HEK293 (cell line): ENCODE results near the gene HOXC11.
A peak's percentile ranks its signal among the peaks of the same experiment; 100 is the strongest.

Experiments
- CTCF ChIA-PET: fragments of 350-600 bp; formaldehyde crosslinking; extraction: SDS; loops from one replicate; lab custom pipeline; 2021; ENCODE audit warnings: antibody characterized with exemption; lab: Yijun Ruan, JAX
- POLR2A ChIA-PET: fragments of 300-600 bp; formaldehyde crosslinking; extraction: SDS; loops from one replicate; lab custom pipeline; 2020; ENCODE audit warnings: antibody characterized with exemption, inconsistent platforms; lab: Yijun Ruan, JAX
- H3K27ac ChIP-seq: fragments of 200-500 bp; sonication (Bioruptor generic); 2 replicates; pipeline ENCODE4 v1.5.1; 2014; ENCODE audit warnings: low read depth, low read length, control low read depth, inconsistent platforms; ENCODE audit errors: extremely low read depth
- H3K36me3 ChIP-seq, 2 experiments: fragments of 200-500 bp in 1 of 2; sonication (Bioruptor generic) in 1 of 2; 1 replicate in 1 of 2; 2 replicates in 1 of 2; pipeline ENCODE4 v1.5.1; 2014 to 2017; ENCODE audit warnings: inconsistent platforms in 2 of 2, low read length in 2 of 2; ENCODE audit not compliant: control insufficient read depth in 2 of 2, insufficient read depth in 1 of 2
- H3K4me1 ChIP-seq: fragments of 200-500 bp; sonication (Bioruptor generic); 2 replicates; pipeline ENCODE4 v1.5.1; 2014; ENCODE audit warnings: mild to moderate bottlenecking, low read length, inconsistent platforms; ENCODE audit not compliant: control insufficient read depth, insufficient read depth
- H3K4me3 ChIP-seq: 2 replicates; pipeline ENCODE4 v1.5.1; 2011; ENCODE audit warnings: low read depth, mild to moderate bottlenecking, control low read depth, low read length, moderate library complexity
- H3K9me3 ChIP-seq: fragments of 200-500 bp; sonication (Bioruptor generic); 2 replicates; pipeline ENCODE4 v1.5.1; 2014; ENCODE audit warnings: low read depth, low read length, inconsistent platforms; ENCODE audit not compliant: control insufficient read depth, insufficient read depth
- EGR2 ChIP-seq: fragments of 450-650 bp; formaldehyde crosslinking; IDR thresholded peaks from 2 replicates; pipeline ENCODE4 v1.5.1; 2016; ENCODE audit warnings: low read depth, missing biosample characterization, missing genetic modification characterization
- GLI4 ChIP-seq: fragments of 450-650 bp; formaldehyde crosslinking; IDR thresholded peaks from 2 replicates; pipeline ENCODE4 v1.5.1; 2016; ENCODE audit warnings: missing biosample characterization, missing genetic modification characterization
- HOXA7 ChIP-seq: sonication (generic); formaldehyde crosslinking; IDR thresholded peaks from 2 replicates; pipeline ENCODE4 v1.8.1; 2022; ENCODE audit warnings: missing genetic modification reagents, borderline replicate concordance
- KLF16 ChIP-seq: fragments of 450-650 bp; formaldehyde crosslinking; IDR thresholded peaks from 2 replicates; pipeline ENCODE4 v1.5.1; 2017; ENCODE audit warnings: missing biosample characterization, missing genetic modification characterization
- MYNN ChIP-seq: fragments of 450-650 bp; formaldehyde crosslinking; IDR thresholded peaks from 2 replicates; pipeline ENCODE4 v1.5.1; 2016; ENCODE audit warnings: missing biosample characterization, missing genetic modification characterization, borderline replicate concordance
- SCRT1 ChIP-seq: fragments of 450-650 bp; formaldehyde crosslinking; IDR thresholded peaks from 2 replicates; pipeline ENCODE4 v1.5.1; 2016; ENCODE audit warnings: missing biosample characterization, missing genetic modification characterization, borderline replicate concordance
- SP2 ChIP-seq: fragments of 450-650 bp; formaldehyde crosslinking; IDR thresholded peaks from 2 replicates; pipeline ENCODE4 v1.5.1; 2016; ENCODE audit warnings: missing biosample characterization, missing genetic modification characterization
- TRIM28 ChIP-seq: IDR thresholded peaks from 2 replicates; pipeline ENCODE4 v1.6.1; 2011; ENCODE audit warnings: low read length, control low read depth, borderline replicate concordance
- ZBTB8A ChIP-seq: fragments of 450-650 bp; formaldehyde crosslinking; IDR thresholded peaks from 2 replicates; pipeline ENCODE4 v1.5.1; 2016; ENCODE audit warnings: missing biosample characterization, missing genetic modification characterization
- ZNF121 ChIP-seq: fragments of 450-650 bp; formaldehyde crosslinking; IDR thresholded peaks from 2 replicates; pipeline ENCODE4 v1.5.1; 2016; ENCODE audit warnings: missing biosample characterization, missing genetic modification characterization
- ZNF19 ChIP-seq: fragments of 450-650 bp; formaldehyde crosslinking; IDR thresholded peaks from 2 replicates; pipeline ENCODE4; 2016; ENCODE audit warnings: missing biosample characterization, missing genetic modification characterization, low read depth
- ZNF23 ChIP-seq: fragments of 450-650 bp; formaldehyde crosslinking; IDR thresholded peaks from 2 replicates; pipeline ENCODE4 v1.5.1; 2016; ENCODE audit warnings: missing biosample characterization, missing genetic modification characterization, borderline replicate concordance
- ZNF37A ChIP-seq: fragments of 450-650 bp; IDR thresholded peaks from 2 replicates; pipeline ENCODE4 v1.5.1; 2018; ENCODE audit warnings: missing biosample characterization, missing genetic modification characterization
- ZNF416 ChIP-seq: fragments of 450-650 bp; formaldehyde crosslinking; IDR thresholded peaks from 2 replicates; pipeline ENCODE4 v1.5.1; 2016; ENCODE audit warnings: missing biosample characterization, missing genetic modification characterization
- ZNF433 ChIP-seq: fragments of 450-650 bp; formaldehyde crosslinking; IDR thresholded peaks from 2 replicates; pipeline ENCODE4 v1.5.1; 2016; ENCODE audit warnings: missing biosample characterization, missing genetic modification characterization, low read depth
- ZNF561 ChIP-seq: fragments of 450-650 bp; IDR thresholded peaks from 2 replicates; pipeline ENCODE4 v1.5.1; 2018; ENCODE audit warnings: missing biosample characterization, missing genetic modification characterization, borderline replicate concordance
- ZNF571 ChIP-seq: fragments of 450-650 bp; formaldehyde crosslinking; IDR thresholded peaks from 2 replicates; pipeline ENCODE4 v1.5.0; 2017; ENCODE audit warnings: missing biosample characterization, missing genetic modification characterization
- ZNF623 ChIP-seq: fragments of 450-650 bp; formaldehyde crosslinking; IDR thresholded peaks from 2 replicates; pipeline ENCODE4 v1.5.1; 2016; ENCODE audit warnings: missing biosample characterization, missing genetic modification characterization
- ZNF658 ChIP-seq: fragments of 450-650 bp; formaldehyde crosslinking; IDR thresholded peaks from 2 replicates; pipeline ENCODE4; 2016; ENCODE audit warnings: missing biosample characterization, missing genetic modification characterization
- ZNF670 ChIP-seq: fragments of 450-650 bp; formaldehyde crosslinking; IDR thresholded peaks from 2 replicates; pipeline ENCODE4 v1.5.1; 2016; ENCODE audit warnings: missing biosample characterization, missing genetic modification characterization, low read depth
- ZNF76 ChIP-seq: fragments of 450-650 bp; formaldehyde crosslinking; IDR thresholded peaks from 2 replicates; pipeline ENCODE4; 2016; ENCODE audit warnings: low read depth, missing biosample characterization, missing genetic modification characterization, borderline replicate concordance
- ZNF791 ChIP-seq: fragments of 450-650 bp; formaldehyde crosslinking; IDR thresholded peaks from 2 replicates; pipeline ENCODE4 v1.5.1; 2016; ENCODE audit warnings: missing biosample characterization, missing genetic modification characterization
- ZNF843 ChIP-seq: fragments of 450-650 bp; formaldehyde crosslinking; IDR thresholded peaks from 2 replicates; pipeline ENCODE4 v1.5.1; 2016; ENCODE audit warnings: missing biosample characterization, missing genetic modification characterization
- ZXDB ChIP-seq: fragments of 450-650 bp; formaldehyde crosslinking; IDR thresholded peaks from 2 replicates; pipeline ENCODE4 v1.5.1; 2016; ENCODE audit warnings: missing biosample characterization, missing genetic modification characterization
- TF ChIP-seq, protein P1 (sequence below): fragments of 450-650 bp; formaldehyde crosslinking; IDR thresholded peaks from 2 replicates; pipeline ENCODE4 v1.5.1; 2017; ENCODE audit warnings: missing biosample characterization, missing genetic modification characterization
- TF ChIP-seq, protein P2 (sequence below): fragments of 450-650 bp; formaldehyde crosslinking; conservative IDR thresholded peaks from 2 replicates; pipeline ENCODE4 v1.5.1; 2016; ENCODE audit warnings: low read depth, missing biosample characterization, missing genetic modification characterization
- TF ChIP-seq, protein P3 (sequence below): fragments of 450-650 bp; formaldehyde crosslinking; IDR thresholded peaks from 2 replicates; pipeline ENCODE4 v1.5.1; 2017; ENCODE audit warnings: missing biosample characterization, missing genetic modification characterization
- TF ChIP-seq, protein P4 (sequence below): fragments of 450-650 bp; formaldehyde crosslinking; IDR thresholded peaks from 2 replicates; pipeline ENCODE4 v1.5.1; 2016; ENCODE audit warnings: missing biosample characterization, missing genetic modification characterization, borderline replicate concordance
- TF ChIP-seq, protein P5 (sequence below): fragments of 450-650 bp; formaldehyde crosslinking; IDR thresholded peaks from 2 replicates; pipeline ENCODE4 v1.5.1; 2016; ENCODE audit warnings: missing biosample characterization, missing genetic modification characterization

Gene HOXC11

DNA sequence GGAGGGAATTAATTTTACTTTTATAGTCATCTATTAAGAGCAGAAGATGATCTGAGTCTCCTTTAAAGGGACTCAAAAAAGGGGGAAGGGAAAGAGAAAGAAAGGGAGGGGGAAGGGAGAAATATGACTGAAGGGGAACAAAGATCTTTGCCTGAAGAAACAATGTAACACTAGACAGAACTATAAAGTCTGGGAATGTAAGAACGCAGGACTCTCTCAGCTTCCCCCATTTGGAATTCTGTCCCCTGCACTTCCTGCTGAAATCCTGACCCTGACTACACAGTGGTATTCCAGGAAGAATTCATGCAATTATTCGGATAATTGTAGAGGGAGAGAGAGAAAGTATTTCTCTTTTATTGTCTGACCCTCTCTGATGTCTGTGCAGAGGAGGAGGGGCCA is 8.6 kb upstream of the HOXC11 start:
- H3K9me3 ChIP-seq: no peaks in the 10 kb centered on the region
- peaks cover 56% of the 10 kb centered on the region for H3K4me1 ChIP-seq
- H3K36me3 ChIP-seq: peaks cover 0 to 8% of the 10 kb centered on the region in 2 experiments; a peak in 1 of 3 replicates
- no peak overlapping the region for H3K4me3 ChIP-seq
- ChIA-PET POLR2A (interaction anchor here (1.3 kb wide), 1 partner anchor 23 kb away, joined by 3 read pairs; no protein-coding TSS in a partner anchor), CTCF (interaction anchor here (0.6 to 1.5 kb wide), 5 partner anchors 11 to 260 kb away, joined by 3 to 5 read pairs (median 4); no protein-coding TSS in a partner anchor)
- peak overlapping the region; percentile 96 for H3K27ac ChIP-seq
- 0 out of 2 replicates have a peak, but pooled peaks have one; percentile 26 for TF ChIP-seq ZNF76 (tag by site-specific recombination)
- no peak for TF ChIP-seq ZNF561
- TF ChIP-seq ZNF37A: no peak
- TF ChIP-seq, protein P1, sequence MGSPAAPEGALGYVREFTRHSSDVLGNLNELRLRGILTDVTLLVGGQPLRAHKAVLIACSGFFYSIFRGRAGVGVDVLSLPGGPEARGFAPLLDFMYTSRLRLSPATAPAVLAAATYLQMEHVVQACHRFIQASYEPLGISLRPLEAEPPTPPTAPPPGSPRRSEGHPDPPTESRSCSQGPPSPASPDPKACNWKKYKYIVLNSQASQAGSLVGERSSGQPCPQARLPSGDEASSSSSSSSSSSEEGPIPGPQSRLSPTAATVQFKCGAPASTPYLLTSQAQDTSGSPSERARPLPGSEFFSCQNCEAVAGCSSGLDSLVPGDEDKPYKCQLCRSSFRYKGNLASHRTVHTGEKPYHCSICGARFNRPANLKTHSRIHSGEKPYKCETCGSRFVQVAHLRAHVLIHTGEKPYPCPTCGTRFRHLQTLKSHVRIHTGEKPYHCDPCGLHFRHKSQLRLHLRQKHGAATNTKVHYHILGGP (tag by site-specific recombination): peak; percentile 67
- TF ChIP-seq, protein P2, sequence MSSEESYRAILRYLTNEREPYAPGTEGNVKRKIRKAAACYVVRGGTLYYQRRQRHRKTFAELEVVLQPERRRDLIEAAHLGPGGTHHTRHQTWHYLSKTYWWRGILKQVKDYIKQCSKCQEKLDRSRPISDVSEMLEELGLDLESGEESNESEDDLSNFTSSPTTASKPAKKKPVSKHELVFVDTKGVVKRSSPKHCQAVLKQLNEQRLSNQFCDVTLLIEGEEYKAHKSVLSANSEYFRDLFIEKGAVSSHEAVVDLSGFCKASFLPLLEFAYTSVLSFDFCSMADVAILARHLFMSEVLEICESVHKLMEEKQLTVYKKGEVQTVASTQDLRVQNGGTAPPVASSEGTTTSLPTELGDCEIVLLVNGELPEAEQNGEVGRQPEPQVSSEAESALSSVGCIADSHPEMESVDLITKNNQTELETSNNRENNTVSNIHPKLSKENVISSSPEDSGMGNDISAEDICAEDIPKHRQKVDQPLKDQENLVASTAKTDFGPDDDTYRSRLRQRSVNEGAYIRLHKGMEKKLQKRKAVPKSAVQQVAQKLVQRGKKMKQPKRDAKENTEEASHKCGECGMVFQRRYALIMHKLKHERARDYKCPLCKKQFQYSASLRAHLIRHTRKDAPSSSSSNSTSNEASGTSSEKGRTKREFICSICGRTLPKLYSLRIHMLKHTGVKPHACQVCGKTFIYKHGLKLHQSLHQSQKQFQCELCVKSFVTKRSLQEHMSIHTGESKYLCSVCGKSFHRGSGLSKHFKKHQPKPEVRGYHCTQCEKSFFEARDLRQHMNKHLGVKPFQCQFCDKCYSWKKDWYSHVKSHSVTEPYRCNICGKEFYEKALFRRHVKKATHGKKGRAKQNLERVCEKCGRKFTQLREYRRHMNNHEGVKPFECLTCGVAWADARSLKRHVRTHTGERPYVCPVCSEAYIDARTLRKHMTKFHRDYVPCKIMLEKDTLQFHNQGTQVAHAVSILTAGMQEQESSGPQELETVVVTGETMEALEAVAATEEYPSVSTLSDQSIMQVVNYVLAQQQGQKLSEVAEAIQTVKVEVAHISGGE (tag by site-specific recombination): peak; percentile 67
- no peak for TF ChIP-seq ZNF623 (tag by site-specific recombination)
- TF ChIP-seq, protein P3, sequence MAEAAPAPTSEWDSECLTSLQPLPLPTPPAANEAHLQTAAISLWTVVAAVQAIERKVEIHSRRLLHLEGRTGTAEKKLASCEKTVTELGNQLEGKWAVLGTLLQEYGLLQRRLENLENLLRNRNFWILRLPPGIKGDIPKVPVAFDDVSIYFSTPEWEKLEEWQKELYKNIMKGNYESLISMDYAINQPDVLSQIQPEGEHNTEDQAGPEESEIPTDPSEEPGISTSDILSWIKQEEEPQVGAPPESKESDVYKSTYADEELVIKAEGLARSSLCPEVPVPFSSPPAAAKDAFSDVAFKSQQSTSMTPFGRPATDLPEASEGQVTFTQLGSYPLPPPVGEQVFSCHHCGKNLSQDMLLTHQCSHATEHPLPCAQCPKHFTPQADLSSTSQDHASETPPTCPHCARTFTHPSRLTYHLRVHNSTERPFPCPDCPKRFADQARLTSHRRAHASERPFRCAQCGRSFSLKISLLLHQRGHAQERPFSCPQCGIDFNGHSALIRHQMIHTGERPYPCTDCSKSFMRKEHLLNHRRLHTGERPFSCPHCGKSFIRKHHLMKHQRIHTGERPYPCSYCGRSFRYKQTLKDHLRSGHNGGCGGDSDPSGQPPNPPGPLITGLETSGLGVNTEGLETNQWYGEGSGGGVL (tag by site-specific recombination): peak; percentile 53
- no peak for TF ChIP-seq ZNF571 (tag by site-specific recombination)
- TF ChIP-seq ZNF433: no peak
- TF ChIP-seq ZNF658: no peak
- no peak for TF ChIP-seq EGR2 (tag by site-specific recombination)
- TF ChIP-seq ZNF121 (tag by site-specific recombination): no peak
- no peak for TF ChIP-seq SP2 (tag by site-specific recombination)
- no peak for TF ChIP-seq ZNF791 (tag by site-specific recombination)
- TF ChIP-seq TRIM28: no peak
- TF ChIP-seq MYNN (tag by site-specific recombination): no peak
- TF ChIP-seq, protein P4, sequence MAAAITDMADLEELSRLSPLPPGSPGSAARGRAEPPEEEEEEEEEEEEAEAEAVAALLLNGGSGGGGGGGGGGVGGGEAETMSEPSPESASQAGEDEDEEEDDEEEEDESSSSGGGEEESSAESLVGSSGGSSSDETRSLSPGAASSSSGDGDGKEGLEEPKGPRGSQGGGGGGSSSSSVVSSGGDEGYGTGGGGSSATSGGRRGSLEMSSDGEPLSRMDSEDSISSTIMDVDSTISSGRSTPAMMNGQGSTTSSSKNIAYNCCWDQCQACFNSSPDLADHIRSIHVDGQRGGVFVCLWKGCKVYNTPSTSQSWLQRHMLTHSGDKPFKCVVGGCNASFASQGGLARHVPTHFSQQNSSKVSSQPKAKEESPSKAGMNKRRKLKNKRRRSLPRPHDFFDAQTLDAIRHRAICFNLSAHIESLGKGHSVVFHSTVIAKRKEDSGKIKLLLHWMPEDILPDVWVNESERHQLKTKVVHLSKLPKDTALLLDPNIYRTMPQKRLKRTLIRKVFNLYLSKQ (tag by site-specific recombination): no peak
- no peak; the same call in 1 of the 2 replicates for TF ChIP-seq ZXDB (tag by site-specific recombination)
- no peak for TF ChIP-seq ZBTB8A
- TF ChIP-seq HOXA7 (CRISPR knock-in tag): no peak
- TF ChIP-seq, protein P5, sequence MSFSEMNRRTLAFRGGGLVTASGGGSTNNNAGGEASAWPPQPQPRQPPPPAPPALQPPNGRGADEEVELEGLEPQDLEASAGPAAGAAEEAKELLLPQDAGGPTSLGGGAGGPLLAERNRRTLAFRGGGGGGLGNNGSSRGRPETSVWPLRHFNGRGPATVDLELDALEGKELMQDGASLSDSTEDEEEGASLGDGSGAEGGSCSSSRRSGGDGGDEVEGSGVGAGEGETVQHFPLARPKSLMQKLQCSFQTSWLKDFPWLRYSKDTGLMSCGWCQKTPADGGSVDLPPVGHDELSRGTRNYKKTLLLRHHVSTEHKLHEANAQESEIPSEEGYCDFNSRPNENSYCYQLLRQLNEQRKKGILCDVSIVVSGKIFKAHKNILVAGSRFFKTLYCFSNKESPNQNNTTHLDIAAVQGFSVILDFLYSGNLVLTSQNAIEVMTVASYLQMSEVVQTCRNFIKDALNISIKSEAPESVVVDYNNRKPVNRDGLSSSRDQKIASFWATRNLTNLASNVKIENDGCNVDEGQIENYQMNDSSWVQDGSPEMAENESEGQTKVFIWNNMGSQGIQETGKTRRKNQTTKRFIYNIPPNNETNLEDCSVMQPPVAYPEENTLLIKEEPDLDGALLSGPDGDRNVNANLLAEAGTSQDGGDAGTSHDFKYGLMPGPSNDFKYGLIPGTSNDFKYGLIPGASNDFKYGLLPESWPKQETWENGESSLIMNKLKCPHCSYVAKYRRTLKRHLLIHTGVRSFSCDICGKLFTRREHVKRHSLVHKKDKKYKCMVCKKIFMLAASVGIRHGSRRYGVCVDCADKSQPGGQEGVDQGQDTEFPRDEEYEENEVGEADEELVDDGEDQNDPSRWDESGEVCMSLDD (tag by site-specific recombination): no peak
- 0 out of 2 replicates have a peak, but pooled peaks have one; percentile 39 for TF ChIP-seq ZNF843 (tag by site-specific recombination)
- no peak for TF ChIP-seq ZNF19
- TF ChIP-seq KLF16 (tag by site-specific recombination): peak; percentile 59; the same call in 1 of the 2 replicates
- no peak for TF ChIP-seq SCRT1 (tag by site-specific recombination)
- TF ChIP-seq ZNF670: no peak
- no peak for TF ChIP-seq ZNF416
- no peak for TF ChIP-seq GLI4 (tag by site-specific recombination)
- no peak for TF ChIP-seq ZNF23 (tag by site-specific recombination)
